Measurements from ENCODE around the gene ASB3.

Gene ASB3

DNA sequence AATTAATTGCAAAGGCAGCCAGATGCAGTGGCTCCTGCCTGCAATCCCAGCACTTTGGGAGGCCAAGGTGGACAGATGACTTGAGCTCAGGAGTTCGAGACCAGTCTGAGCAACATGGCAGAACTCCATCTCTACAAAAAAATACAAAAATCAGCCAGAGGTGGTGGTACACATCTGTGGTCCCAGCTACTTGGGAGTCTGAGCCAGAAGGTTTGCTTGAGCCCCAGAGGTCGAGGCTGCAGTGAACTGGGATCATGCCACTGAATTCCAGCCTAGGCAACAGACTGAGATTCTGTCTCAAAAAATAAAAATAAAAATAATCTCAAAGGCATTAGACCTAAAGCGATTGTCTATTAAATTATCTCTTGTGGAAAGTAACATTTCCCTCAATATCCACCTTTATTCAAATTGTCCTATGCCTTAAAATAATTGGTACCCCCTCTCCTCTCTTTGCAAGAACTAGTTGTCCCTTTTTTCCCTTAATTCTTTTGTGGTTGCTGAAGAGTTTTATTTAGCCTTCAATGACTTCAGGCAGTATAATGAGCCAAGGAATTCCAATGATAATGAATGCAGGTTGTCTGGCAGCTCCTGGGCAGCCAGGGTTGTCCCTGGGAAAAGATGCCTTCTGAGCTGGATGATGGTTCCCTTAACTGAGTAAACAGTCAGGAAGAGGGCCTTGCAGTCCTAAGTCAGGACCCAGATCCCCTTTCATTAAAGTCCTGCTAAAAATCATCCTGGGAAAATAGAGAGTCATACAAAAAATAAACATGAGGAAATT is 40.8 kb upstream of the ASB3 start:
- TF ChIP-seq CTCF (IDR thresholded peaks at IDR 0.05; ENCODE audit: borderline replicate concordance, extremely low read depth, low read length, poor library complexity, severe bottlenecking) (no peak), EZH2 (IDR thresholded peaks at IDR 0.05; ENCODE audit: borderline replicate concordance, low read depth, low read length, severe bottlenecking) (no peak)
- Histone ChIP-seq H3K4me3 (ENCODE audit: low read depth in 1 of 2, low read length in 2 of 2) (no peak overlapping the region), H3K9me3 (ENCODE audit: insufficient read depth, low read length, severe bottlenecking) (no peaks in the 10 kb centered on the region), H4K20me1 (ENCODE audit: insufficient read depth, low read length) (no peaks in the 10 kb centered on the region), H3K9ac (ENCODE audit: low read depth, low read length) (no peak overlapping the region), H2AFZ (ENCODE audit: low read depth, low read length) (no peak overlapping the region), H3K27me3 (ENCODE audit: insufficient read depth, low read length, poor library complexity) (no peaks in the 10 kb centered on the region), H3K4me2 (ENCODE audit: insufficient read depth, low read length) (no peak overlapping the region), H3K79me2 (ENCODE audit: insufficient read depth, low read length) (no peaks in the 10 kb centered on the region), H3K36me3 (ENCODE audit: insufficient read depth, low read length) (no peaks in the 10 kb centered on the region), H3K4me1 (ENCODE audit: insufficient read depth, low read length) (no peaks in the 10 kb centered on the region), H3K27ac (ENCODE audit: low read length) (no peak overlapping the region)
- DNase-seq: no peak
- no peak for ATAC-seq (ENCODE audit: insufficient read depth, low read depth)

DNA sequence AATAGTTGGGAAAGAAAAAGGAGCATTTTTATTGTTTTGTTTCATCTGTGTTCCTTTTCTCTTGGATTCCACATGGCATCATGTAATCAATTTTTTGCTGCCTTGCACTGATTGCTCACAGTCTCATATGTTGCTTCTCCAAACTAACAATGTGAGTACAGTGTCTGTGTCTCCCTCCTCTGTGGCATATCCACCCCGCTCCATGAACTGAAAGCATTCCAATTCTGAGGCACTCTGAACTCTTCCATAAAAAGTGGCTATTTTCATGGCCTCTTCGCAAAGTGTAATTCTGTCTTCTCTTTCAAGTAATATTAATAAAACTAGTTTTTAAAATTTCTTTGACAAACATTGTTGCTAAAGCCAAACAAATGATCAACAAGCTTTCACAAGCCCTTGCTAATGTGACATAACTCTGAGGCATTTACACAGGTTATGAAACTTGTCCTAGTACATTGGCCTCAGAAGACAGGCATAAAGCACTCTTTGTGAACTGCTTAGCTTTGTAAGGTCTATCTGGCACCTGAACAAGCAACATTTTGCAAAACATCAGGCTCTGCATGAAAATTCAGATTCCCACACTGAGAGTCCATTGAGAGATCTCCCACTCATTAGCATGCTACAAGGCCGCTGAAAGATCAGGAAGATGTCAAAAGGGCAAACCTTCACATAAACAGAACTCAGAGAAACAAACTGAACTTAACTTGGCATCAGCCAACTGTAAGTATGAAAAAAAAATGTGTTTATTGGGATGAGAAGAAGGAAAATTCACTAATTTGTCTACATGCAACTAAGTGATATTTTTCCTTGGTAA is 40.0 kb upstream of the ASB3 start:
- DNase-seq (no peak), ATAC-seq (ENCODE audit: insufficient read depth, low read depth) (no peak)
- H4K20me1 ChIP-seq (ENCODE audit: insufficient read depth, low read length): no peaks in the 10 kb centered on the region
- H3K27ac ChIP-seq (ENCODE audit: low read length): no peak overlapping the region
- TF ChIP-seq CTCF (IDR thresholded peaks at IDR 0.05; ENCODE audit: borderline replicate concordance, extremely low read depth, low read length, poor library complexity, severe bottlenecking) (no peak), EZH2 (IDR thresholded peaks at IDR 0.05; ENCODE audit: borderline replicate concordance, low read depth, low read length, severe bottlenecking) (no peak)
- H3K36me3 ChIP-seq (ENCODE audit: insufficient read depth, low read length): no peaks in the 10 kb centered on the region
- no peaks in the 10 kb centered on the region for H3K4me1 ChIP-seq (ENCODE audit: insufficient read depth, low read length)
- no peak overlapping the region for H2AFZ ChIP-seq (ENCODE audit: low read depth, low read length)
- no peaks in the 10 kb centered on the region for H3K27me3 ChIP-seq (ENCODE audit: insufficient read depth, low read length, poor library complexity)
- H3K4me2 ChIP-seq (ENCODE audit: insufficient read depth, low read length): no peak overlapping the region
- no peak overlapping the region for H3K4me3 ChIP-seq (ENCODE audit: low read depth in 1 of 2, low read length in 2 of 2)
- no peaks in the 10 kb centered on the region for H3K79me2 ChIP-seq (ENCODE audit: insufficient read depth, low read length)
- no peak overlapping the region for H3K9ac ChIP-seq (ENCODE audit: low read depth, low read length)
- no peaks in the 10 kb centered on the region for H3K9me3 ChIP-seq (ENCODE audit: insufficient read depth, low read length, severe bottlenecking)

DNA sequence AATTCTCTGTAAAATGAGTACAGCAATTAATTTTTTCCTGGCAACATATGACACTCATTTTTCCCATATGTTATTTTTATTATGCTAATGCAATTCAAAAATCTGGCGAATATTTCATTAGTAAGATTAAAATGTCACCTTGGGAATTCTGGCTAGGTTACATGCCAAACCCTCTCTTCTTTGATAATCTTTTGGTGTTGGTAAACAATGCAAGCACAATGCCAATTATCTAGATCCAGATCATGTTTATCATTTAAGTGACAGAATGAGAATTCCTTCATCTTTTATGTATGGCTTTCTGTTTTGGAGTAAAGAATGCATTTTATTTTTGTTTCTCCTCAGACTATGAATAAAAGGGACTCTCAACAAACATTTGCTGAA is 39.3 kb upstream of the ASB3 start:
- H3K9ac ChIP-seq (ENCODE audit: low read depth, low read length): no peak overlapping the region
- H3K4me2 ChIP-seq (ENCODE audit: insufficient read depth, low read length): no peak overlapping the region
- H3K4me3 ChIP-seq (ENCODE audit: low read depth in 1 of 2, low read length in 2 of 2): no peak overlapping the region
- H3K27ac ChIP-seq (ENCODE audit: low read length): no peak overlapping the region
- H4K20me1 ChIP-seq (ENCODE audit: insufficient read depth, low read length): no peaks in the 10 kb centered on the region
- H3K9me3 ChIP-seq (ENCODE audit: insufficient read depth, low read length, severe bottlenecking): no peaks in the 10 kb centered on the region
- H3K4me1 ChIP-seq (ENCODE audit: insufficient read depth, low read length): no peaks in the 10 kb centered on the region
- TF ChIP-seq EZH2 (IDR thresholded peaks at IDR 0.05; ENCODE audit: borderline replicate concordance, low read depth, low read length, severe bottlenecking) (no peak), CTCF (IDR thresholded peaks at IDR 0.05; ENCODE audit: borderline replicate concordance, extremely low read depth, low read length, poor library complexity, severe bottlenecking) (no peak)
- H2AFZ ChIP-seq (ENCODE audit: low read depth, low read length): no peak overlapping the region
- DNase-seq: no peak
- H3K36me3 ChIP-seq (ENCODE audit: insufficient read depth, low read length): no peaks in the 10 kb centered on the region
- H3K27me3 ChIP-seq (ENCODE audit: insufficient read depth, low read length, poor library complexity): no peaks in the 10 kb centered on the region
- no peaks in the 10 kb centered on the region for H3K79me2 ChIP-seq (ENCODE audit: insufficient read depth, low read length)
- no peak for ATAC-seq (ENCODE audit: insufficient read depth, low read depth)
